A673 (cell line): Measurements from ENCODE around the gene STAP2. TPM values are rescaled to one million over a fixed set of nuclear protein-coding genes. Genes with fewer than 3 reads are reported as not detected.
A peak's percentile ranks its signal among the peaks of the same experiment; 100 is the strongest.

Experiments
- BruUV-seq: library from RNA; stranded (reverse); fragments of 400-500 nt; replicated peaks from 2 replicates; lab custom pipeline; 2021; lab: Mats Ljungman, UMichigan
- CTCF ChIA-PET: fragments of 300-600 bp; sonication (Branson Sonifier 250); formaldehyde crosslinking; loops from one replicate; lab custom pipeline; 2022; ENCODE audit warnings: antibody characterized with exemption; lab: Charles Lee
- POLR2A ChIA-PET: fragments of 300-600 bp; sonication (Branson Sonifier 250); formaldehyde crosslinking; loops from one replicate; lab custom pipeline; 2022; ENCODE audit warnings: antibody characterized with exemption; ENCODE audit not compliant: low non-redundant PET; lab: Charles Lee
- DNase-seq: peaks from one replicate; pipeline ENCODE4 v3.0.0-alpha.2; 2015; ENCODE audit warnings: low spot score
- H3K27ac ChIP-seq: fragments of 200-600 bp; sonication (generic); 2 replicates; pipeline ENCODE4 v1.5.1; 2016; ENCODE audit warnings: mixed run types, low read depth, mild to moderate bottlenecking, mixed read lengths, antibody characterized with exemption, low read length; ENCODE audit not compliant: poor library complexity, severe bottlenecking
- H3K27me3 ChIP-seq: fragments of 200-600 bp; sonication (generic); replicated peaks from 2 replicates; pipeline ENCODE4 v1.6.1; 2017; ENCODE audit warnings: mixed run types, low read depth, mild to moderate bottlenecking, mixed read lengths, antibody characterized with exemption, low read length; ENCODE audit not compliant: insufficient read depth, poor library complexity
- H3K36me3 ChIP-seq: fragments of 200-600 bp; sonication (generic); 2 replicates; pipeline ENCODE4 v1.6.1; 2016; ENCODE audit warnings: mixed run types, mild to moderate bottlenecking, mixed read lengths, antibody characterized with exemption, low read length; ENCODE audit not compliant: insufficient read depth, poor library complexity, severe bottlenecking
- H3K4me1 ChIP-seq: fragments of 200-600 bp; sonication (generic); 2 replicates; pipeline ENCODE4 v1.6.1; 2017; ENCODE audit warnings: mixed run types, mild to moderate bottlenecking, mixed read lengths, antibody characterized with exemption, low read length; ENCODE audit not compliant: insufficient read depth, poor library complexity, severe bottlenecking
- H3K4me3 ChIP-seq: fragments of 200-600 bp; sonication (generic); 2 replicates; pipeline ENCODE4 v1.5.1; 2016; ENCODE audit warnings: low read depth, mixed run types, mild to moderate bottlenecking, mixed read lengths, low read length; ENCODE audit not compliant: poor library complexity, severe bottlenecking
- H3K9me3 ChIP-seq: fragments of 200-600 bp; sonication (generic); 2 replicates; pipeline ENCODE4 v1.6.1; 2016; ENCODE audit warnings: mixed run types, low read depth, mild to moderate bottlenecking, mixed read lengths, antibody characterized with exemption, low read length; ENCODE audit not compliant: poor library complexity, severe bottlenecking
- CTCF ChIP-seq: fragments of 300-800, 200-600 bp; sonication (generic); conservative IDR thresholded peaks from 2 replicates; pipeline ENCODE4 v1.5.1; 2017; ENCODE audit warnings: low read depth, mild to moderate bottlenecking, antibody characterized with exemption, low read length, moderate library complexity, mixed read lengths
- EZH2 ChIP-seq: fragments of 200-600 bp; sonication (generic); IDR thresholded peaks from 2 replicates; pipeline ENCODE4 v1.6.1; 2017; ENCODE audit warnings: borderline replicate concordance, low read depth, mild to moderate bottlenecking, mixed read lengths, antibody characterized with exemption, low read length; ENCODE audit not compliant: poor library complexity, severe bottlenecking
- intact Hi-C: fragments of 100-400 bp; cut with micrococcal nuclease; formaldehyde crosslinking; loops from one replicate; pipeline ENCODE4 v1.10.0; 2022; ENCODE audit not compliant: unreplicated experiment
- total RNA-seq: library from RNA; stranded (reverse); gene quantifications from 2 replicates; pipeline ENCODE4 v1.2.3, GENCODE V29; 2021

STAP2 gene
- total RNA-seq, 1 experiment from 2014 or later, result 2.0 TPM

GRCh38 chr19:4376991-4377781 is 38.6 kb upstream of the STAP2 start:
- CTCF ChIA-PET, result interaction anchor here (0.6 kb wide), 1 partner anchor 24 kb away, joined by 3 read pairs; no protein-coding TSS in a partner anchor
- no peaks in the 10 kb centered on the region for H3K36me3 ChIP-seq
- H3K4me1 ChIP-seq, result peaks cover 52% of the 10 kb centered on the region
- TF ChIP-seq CTCF (no peak), EZH2 (no peak)
- POLR2A ChIA-PET, result no interaction called here
- H3K27ac ChIP-seq, result peak overlapping the region; percentile 82
- no peaks in the 10 kb centered on the region for H3K27me3 ChIP-seq
- no TSS peak for BruUV-seq
- no peaks in the 10 kb centered on the region for H3K9me3 ChIP-seq
- intact Hi-C loops, result no loop called here
- DNase-seq, result no peak
- no peak overlapping the region for H3K4me3 ChIP-seq

GRCh38 chr19:4376671-4376990 is 38.0 kb upstream of the STAP2 start:
- Histone ChIP-seq H3K36me3 (no peaks in the 10 kb centered on the region), H3K4me3 (no peak overlapping the region), H3K27ac (peak overlapping the region; percentile 82), H3K4me1 (peaks cover 52% of the 10 kb centered on the region), H3K27me3 (no peaks in the 10 kb centered on the region), H3K9me3 (no peaks in the 10 kb centered on the region)
- no TSS peak for BruUV-seq
- TF ChIP-seq CTCF, result no peak
- TF ChIP-seq EZH2, result no peak
- intact Hi-C loops, result no loop called here
- ChIA-PET POLR2A (no interaction called here), CTCF (interaction anchor here (0.6 to 2.5 kb wide), 4 partner anchors 24 to 110 kb away, joined by 3 to 12 read pairs (median 8); partner anchors contain the start of gene SH3GL1)
- DNase-seq, result no peak

- Histone ChIP-seq H3K27ac (peak overlapping the region; percentile 82), H3K4me3 (peak overlapping the region; percentile 2), H3K9me3 (no peaks in the 10 kb centered on the region), H3K36me3 (no peaks in the 10 kb centered on the region), H3K27me3 (no peaks in the 10 kb centered on the region), H3K4me1 (peaks cover 52% of the 10 kb centered on the region)
- DNase-seq, result no peak
- POLR2A ChIA-PET, result no interaction called here
- CTCF ChIA-PET, result interaction anchor here (0.6 to 2.5 kb wide), 5 partner anchors 23 to 1398 kb away, joined by 5 to 12 read pairs (median 8); partner anchors contain the start of gene SH3GL1
- no TSS peak for BruUV-seq
- TF ChIP-seq EZH2 (no peak), CTCF (no peak)
- intact Hi-C loops, result no loop called here
Measured at GRCh38 chr19:4376028-4376670, 37.5 kb upstream of the STAP2 start.
